A549 (cell line): ENCODE measurements around the gene NREP. TPM values are rescaled to one million over a fixed set of nuclear protein-coding genes. Genes with fewer than 3 reads are reported as not detected.
A peak's percentile ranks its signal among the peaks of the same experiment; 100 is the strongest.

Source experiments
- ATAC-seq, 2 experiments: fragments of 200-7000 bp in 1 of 2; fragments of >200 bp in 1 of 2; cut with Nextera tagmentation in 1 of 2; cut with Tn5 transposase in 1 of 2; 3 replicates each; pipeline versions ENCODE4 v1.8.0 to v1.9.1; 2018 to 2020; ENCODE audit warnings: mild to moderate bottlenecking in 1 of 2, moderate library complexity in 1 of 2
- CTCF ChIA-PET: fragments of 300-600 bp; sonication (Branson Sonifier 250); formaldehyde crosslinking; extraction: SDS; loops from one replicate; lab custom pipeline; 2021; ENCODE audit warnings: antibody characterized with exemption, inconsistent platforms; lab: Yijun Ruan, JAX
- POLR2A ChIA-PET: fragments of 350-600 bp; formaldehyde crosslinking; extraction: SDS; loops from one replicate; lab custom pipeline; 2021; ENCODE audit warnings: antibody characterized with exemption, inconsistent platforms; lab: Yijun Ruan, JAX
- DNase-seq, 2 experiments: peaks; one replicate each; pipeline versions ENCODE4 v3.0.0 to v3.0.0-alpha.2; 2011 to 2016; ENCODE audit warnings: low read depth in 1 of 2, low spot score in 1 of 2
- FAIRE-seq: peaks from 2 replicates; lab custom pipeline; 2011; peaks lifted over from hg19 to GRCh38; lab: Jason Lieb, UNC
- H3K27ac ChIP-seq, 2 experiments: fragments of >200 bp; sonication (Bioruptor Twin); formaldehyde crosslinking; 3 replicates each; pipeline ENCODE4 v1.5.1; 2016 to 2017
- H3K4me1 ChIP-seq: fragments of >200 bp; sonication (Bioruptor Twin); formaldehyde crosslinking; 3 replicates; pipeline ENCODE4 v1.6.1; 2016
- H3K4me2 ChIP-seq: fragments of >200 bp; sonication (Bioruptor Twin); formaldehyde crosslinking; 3 replicates; pipeline ENCODE4 v1.6.1; 2016
- H3K4me3 ChIP-seq: fragments of >200 bp; sonication (Bioruptor Twin); formaldehyde crosslinking; 3 replicates; pipeline ENCODE4 v1.5.1; 2016
- H3K9me3 ChIP-seq: fragments of >200 bp; sonication (Bioruptor Twin); formaldehyde crosslinking; 3 replicates; pipeline ENCODE4 v1.6.1; 2016
- BHLHE40 ChIP-seq: IDR thresholded peaks from 2 replicates; pipeline ENCODE4 v1.6.1; 2012; ENCODE audit warnings: low read depth, low read length, inconsistent platforms
- CHD2 ChIP-seq: fragments of 150-350 bp; IDR thresholded peaks from 2 replicates; pipeline ENCODE4 v1.6.1; 2014; ENCODE audit warnings: low read length; ENCODE audit not compliant: partially characterized antibody
- CHD4 ChIP-seq: fragments of 200-600 bp; sonication (generic); IDR thresholded peaks from 2 replicates; pipeline ENCODE4 v1.6.1; 2016; ENCODE audit warnings: antibody characterized with exemption, mild to moderate bottlenecking, borderline replicate concordance
- EHMT2 ChIP-seq: fragments of 200-600 bp; sonication (generic); IDR thresholded peaks from 2 replicates; pipeline ENCODE4 v1.6.1; 2016; ENCODE audit warnings: antibody characterized with exemption, low read depth, mild to moderate bottlenecking, moderate library complexity
- ESRRA ChIP-seq: fragments of 150-350 bp; IDR thresholded peaks from 2 replicates; pipeline ENCODE4 v1.6.1; 2014; ENCODE audit warnings: mild to moderate bottlenecking, low read length, borderline replicate concordance
- FOSB ChIP-seq: fragments of 250-450 bp; sonication (Bioruptor Pico); IDR thresholded peaks from 2 replicates; pipeline ENCODE4 v1.5.0; 2020; ENCODE audit warnings: mild to moderate bottlenecking, moderate library complexity
- FOSL2 ChIP-seq, 2 experiments: fragments of 450-650 bp in 1 of 2; fragments of >200 bp in 1 of 2; sonication (Bioruptor Twin) in 1 of 2; formaldehyde crosslinking; IDR thresholded peaks; 2 replicates each; pipeline versions ENCODE4 v1.5.0 to v1.6.1; 2016 to 2020; ENCODE audit warnings: mild to moderate bottlenecking in 1 of 2, moderate library complexity in 1 of 2
- GATA3 ChIP-seq: IDR thresholded peaks from 2 replicates; pipeline ENCODE4 v1.6.1; 2012; ENCODE audit warnings: borderline replicate concordance
- HOXB13 ChIP-seq: fragments of 250-450 bp; sonication (Bioruptor Pico); IDR thresholded peaks from 2 replicates; pipeline ENCODE4 v1.5.0; 2020; ENCODE audit warnings: low read depth, mild to moderate bottlenecking, moderate library complexity
- JUN ChIP-seq, 2 experiments: fragments of >200 bp; sonication (Bioruptor Twin); formaldehyde crosslinking; IDR thresholded peaks; 2 replicates in 1 of 2; 3 replicates in 1 of 2; pipeline ENCODE4 v1.6.1; 2016 to 2017
- JUNB ChIP-seq: fragments of >200 bp; sonication (Bioruptor Twin); formaldehyde crosslinking; IDR thresholded peaks from 2 replicates; pipeline ENCODE4 v1.6.1; 2016
- MAFK ChIP-seq: fragments of 450-650 bp; IDR thresholded peaks from 2 replicates; pipeline ENCODE4 v1.6.1; 2014; ENCODE audit not compliant: partially characterized antibody
- MYC ChIP-seq: IDR thresholded peaks from 2 replicates; pipeline ENCODE4 v1.6.1; 2012; ENCODE audit warnings: mild to moderate bottlenecking, inconsistent platforms, low read length, improper control_type of control experiment, borderline replicate concordance
- NPAS2 ChIP-seq: fragments of 250-450 bp; sonication (Bioruptor Pico); IDR thresholded peaks from 2 replicates; pipeline ENCODE4 v1.8.0; 2022; ENCODE audit warnings: mild to moderate bottlenecking, moderate library complexity, borderline replicate concordance
- NR3C1 ChIP-seq: fragments of >200 bp; sonication (Bioruptor Twin); formaldehyde crosslinking; IDR thresholded peaks from 3 replicates; pipeline ENCODE4 v1.6.1; 2017
- PHF8 ChIP-seq: fragments of 200-600 bp; sonication (generic); IDR thresholded peaks from 2 replicates; pipeline ENCODE4 v1.6.1; 2016; ENCODE audit warnings: low read depth, mild to moderate bottlenecking, antibody characterized with exemption, moderate library complexity, borderline replicate concordance
- POLR2A ChIP-seq: IDR thresholded peaks from 2 replicates; pipeline ENCODE4 v1.6.1; 2012; ENCODE audit warnings: mild to moderate bottlenecking, low read length
- RARB ChIP-seq: fragments of 250-450 bp; sonication (Bioruptor Pico); IDR thresholded peaks from 2 replicates; pipeline ENCODE4 v1.8.0; 2021; ENCODE audit warnings: mild to moderate bottlenecking, moderate library complexity
- RCOR1 ChIP-seq: fragments of 150-350 bp; IDR thresholded peaks from 2 replicates; pipeline ENCODE4 v1.6.1; 2014; ENCODE audit warnings: antibody characterized with exemption, low read length, low read depth
- RNF2 ChIP-seq: fragments of 200-600 bp; sonication (generic); IDR thresholded peaks from 2 replicates; pipeline ENCODE4 v1.6.1; 2016; ENCODE audit warnings: low read depth, mild to moderate bottlenecking, antibody characterized with exemption, moderate library complexity, borderline replicate concordance
- SMC3 ChIP-seq: fragments of >200 bp; sonication (Bioruptor Twin); formaldehyde crosslinking; IDR thresholded peaks from 3 replicates; pipeline ENCODE4 v1.6.1; 2018; ENCODE audit warnings: inconsistent platforms
- SREBF2 ChIP-seq: fragments of 450-650 bp; IDR thresholded peaks from 2 replicates; pipeline ENCODE4 v1.6.1; 2014; ENCODE audit warnings: mild to moderate bottlenecking, moderate library complexity
- TFCP2L1 ChIP-seq: fragments of 250-450 bp; sonication (Bioruptor Pico); IDR thresholded peaks from 2 replicates; pipeline ENCODE4 v1.5.0; 2021; ENCODE audit warnings: mild to moderate bottlenecking
- ZFP36 ChIP-seq: fragments of 450-650 bp; IDR thresholded peaks from 2 replicates; pipeline ENCODE4 v1.6.1; 2014; ENCODE audit warnings: borderline replicate concordance; ENCODE audit not compliant: partially characterized antibody
- ZNF302 ChIP-seq: fragments of 250-450 bp; sonication (Bioruptor Pico); IDR thresholded peaks from 2 replicates; pipeline ENCODE4 v1.9.0; 2021; ENCODE audit warnings: inconsistent platforms, mild to moderate bottlenecking, moderate library complexity
- WGBS: methylation state at CpG from one replicate; pipeline ENCODE4 v1.1.6; 2017; ENCODE audit errors: missing lambda C conversion rate; 5-methylcytosine and 5-hydroxymethylcytosine counted together
- polyA plus RNA-seq, 4 experiments: library from polyadenylated mRNA; depleted of rRNA in 3 of 4; stranded (reverse); fragments of >200 nt; fragmentation: RNase III in 1 of 4; extraction: RNeasy Plus Mini Kit Qiagen cat#74134 plus additional on column Dnase treatment in 1 of 4; gene quantifications; 2 replicates in 3 of 4; 3 replicates in 1 of 4; pipeline ENCODE4 v1.2.3, GENCODE V29; 2011 to 2017
- TF ChIP-seq, protein P1 (sequence below): fragments of 450-650 bp; IDR thresholded peaks from 2 replicates; pipeline ENCODE4 v1.6.1; 2014; ENCODE audit warnings: antibody characterized with exemption
- TF ChIP-seq, protein P2 (sequence below): fragments of >200 bp; sonication (Bioruptor Twin); formaldehyde crosslinking; IDR thresholded peaks from 3 replicates; pipeline ENCODE4 v1.6.1; 2016
- TF ChIP-seq, protein P3 (sequence below): fragments of 250-450 bp; sonication (Bioruptor Pico); IDR thresholded peaks from 2 replicates; pipeline ENCODE4 v1.5.0; 2021; ENCODE audit warnings: mild to moderate bottlenecking, moderate library complexity, borderline replicate concordance
- TF ChIP-seq, protein P4 (sequence below): fragments of >200 bp; sonication (Bioruptor Twin); formaldehyde crosslinking; IDR thresholded peaks from 2 replicates; pipeline ENCODE4 v1.6.1; 2016
- TF ChIP-seq, protein P5 (sequence below): IDR thresholded peaks from 2 replicates; pipeline ENCODE4 v1.6.1; 2012; ENCODE audit warnings: low read depth, borderline replicate concordance
- TF ChIP-seq, protein P6 (sequence below): IDR thresholded peaks from 2 replicates; pipeline ENCODE4 v1.6.1; 2012
- TF ChIP-seq, protein P7 (sequence below): IDR thresholded peaks from 2 replicates; pipeline ENCODE4 v1.6.1; 2012

The NREP gene
- polyA plus RNA-seq, 2 of the 4 experiments (the other 2 are of a cell fraction) = 8.7 to 28.1 TPM

DNA sequence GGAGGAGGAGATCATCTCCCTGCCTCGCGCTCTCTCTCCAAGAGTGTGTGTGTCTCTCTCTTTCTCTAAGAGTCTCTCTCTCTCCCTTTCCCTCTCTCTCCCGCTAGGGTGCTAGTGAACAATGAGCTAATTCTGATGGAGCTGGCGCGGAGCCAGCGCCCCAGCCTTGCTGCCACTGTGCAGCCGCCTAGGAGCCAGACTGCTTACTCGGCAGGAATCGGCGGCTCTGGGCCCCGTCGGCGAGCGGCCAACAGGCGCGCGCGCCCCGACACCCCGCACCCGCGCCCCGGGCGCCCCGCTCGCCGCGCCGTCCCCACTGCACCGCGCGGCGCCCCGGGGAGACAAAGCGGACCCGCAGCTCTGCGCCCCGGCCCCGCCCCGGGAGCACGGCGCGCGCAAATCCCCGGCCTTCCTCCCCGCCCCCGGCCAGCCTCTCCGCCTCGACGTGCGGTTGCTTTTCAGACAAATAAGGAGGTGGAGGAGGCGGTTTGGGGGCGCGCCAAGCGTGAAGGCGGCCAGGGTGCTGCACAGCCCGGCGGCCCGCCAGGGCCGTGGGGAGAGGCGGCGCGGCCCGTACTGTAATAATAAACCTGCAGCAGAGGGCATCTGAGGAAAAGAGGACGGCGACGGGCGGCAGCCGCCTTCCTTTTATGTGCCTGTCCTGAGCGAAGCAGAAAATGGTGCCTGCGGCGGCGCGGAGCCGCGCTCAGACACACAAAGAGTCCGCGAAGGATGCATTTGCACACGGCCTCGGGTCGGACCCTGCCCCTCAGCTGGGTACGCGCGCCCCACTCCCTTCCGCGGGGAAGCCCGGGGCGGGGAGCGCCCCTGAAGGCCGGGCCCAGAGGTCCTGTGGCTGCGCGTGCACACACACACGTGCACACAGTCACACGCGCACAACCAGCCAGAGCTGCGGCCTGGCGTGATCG, 625 bp upstream of the NREP start:
- Histone ChIP-seq H3K4me1 (peaks cover 6% of the 10 kb centered on the region; the same call in 2 of the 3 replicates), H3K27ac (peak overlapping the region; percentile 92 to 94), H3K4me2 (peak overlapping the region; percentile 93), H3K4me3 (peak overlapping the region; percentile 73), H3K9me3 (no peaks in the 10 kb centered on the region)
- ChIA-PET CTCF (interaction anchor here (0.6 to 2.0 kb wide), 6 partner anchors 9 to 226 kb away, joined by 3 to 7 read pairs (median 4); no protein-coding TSS in a partner anchor), POLR2A (interaction anchor here (0.5 to 2.0 kb wide), 18 partner anchors 8 to 1081 kb away, joined by 3 to 22 read pairs (median 4); no protein-coding TSS in a partner anchor)
- TF ChIP-seq NR3C1 = no peak
- TF ChIP-seq, protein P1, sequence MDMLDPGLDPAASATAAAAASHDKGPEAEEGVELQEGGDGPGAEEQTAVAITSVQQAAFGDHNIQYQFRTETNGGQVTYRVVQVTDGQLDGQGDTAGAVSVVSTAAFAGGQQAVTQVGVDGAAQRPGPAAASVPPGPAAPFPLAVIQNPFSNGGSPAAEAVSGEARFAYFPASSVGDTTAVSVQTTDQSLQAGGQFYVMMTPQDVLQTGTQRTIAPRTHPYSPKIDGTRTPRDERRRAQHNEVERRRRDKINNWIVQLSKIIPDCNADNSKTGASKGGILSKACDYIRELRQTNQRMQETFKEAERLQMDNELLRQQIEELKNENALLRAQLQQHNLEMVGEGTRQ = peak; percentile 42; the same call in 1 of the 2 replicates
- TF ChIP-seq RNF2 = no peak
- no peak for TF ChIP-seq RARB (CRISPR knock-in tag)
- no peak for TF ChIP-seq RCOR1
- peak; percentile 97 for TF ChIP-seq MAFK
- TF ChIP-seq ZFP36 = no peak
- TF ChIP-seq, protein P2, sequence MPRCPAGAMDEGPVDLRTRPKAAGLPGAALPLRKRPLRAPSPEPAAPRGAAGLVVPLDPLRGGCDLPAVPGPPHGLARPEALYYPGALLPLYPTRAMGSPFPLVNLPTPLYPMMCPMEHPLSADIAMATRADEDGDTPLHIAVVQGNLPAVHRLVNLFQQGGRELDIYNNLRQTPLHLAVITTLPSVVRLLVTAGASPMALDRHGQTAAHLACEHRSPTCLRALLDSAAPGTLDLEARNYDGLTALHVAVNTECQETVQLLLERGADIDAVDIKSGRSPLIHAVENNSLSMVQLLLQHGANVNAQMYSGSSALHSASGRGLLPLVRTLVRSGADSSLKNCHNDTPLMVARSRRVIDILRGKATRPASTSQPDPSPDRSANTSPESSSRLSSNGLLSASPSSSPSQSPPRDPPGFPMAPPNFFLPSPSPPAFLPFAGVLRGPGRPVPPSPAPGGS = peak; percentile 68; the same call in 2 of the 3 replicates
- no peak for TF ChIP-seq EHMT2
- TF ChIP-seq, protein P3, sequence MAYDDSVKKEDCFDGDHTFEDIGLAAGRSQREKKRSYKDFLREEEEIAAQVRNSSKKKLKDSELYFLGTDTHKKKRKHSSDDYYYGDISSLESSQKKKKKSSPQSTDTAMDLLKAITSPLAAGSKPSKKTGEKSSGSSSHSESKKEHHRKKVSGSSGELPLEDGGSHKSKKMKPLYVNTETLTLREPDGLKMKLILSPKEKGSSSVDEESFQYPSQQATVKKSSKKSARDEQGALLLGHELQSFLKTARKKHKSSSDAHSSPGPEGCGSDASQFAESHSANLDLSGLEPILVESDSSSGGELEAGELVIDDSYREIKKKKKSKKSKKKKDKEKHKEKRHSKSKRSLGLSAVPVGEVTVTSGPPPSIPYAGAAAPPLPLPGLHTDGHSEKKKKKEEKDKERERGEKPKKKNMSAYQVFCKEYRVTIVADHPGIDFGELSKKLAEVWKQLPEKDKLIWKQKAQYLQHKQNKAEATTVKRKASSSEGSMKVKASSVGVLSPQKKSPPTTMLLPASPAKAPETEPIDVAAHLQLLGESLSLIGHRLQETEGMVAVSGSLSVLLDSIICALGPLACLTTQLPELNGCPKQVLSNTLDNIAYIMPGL = peak; percentile 55; the same call in 1 of the 2 replicates
- TF ChIP-seq, protein P4, sequence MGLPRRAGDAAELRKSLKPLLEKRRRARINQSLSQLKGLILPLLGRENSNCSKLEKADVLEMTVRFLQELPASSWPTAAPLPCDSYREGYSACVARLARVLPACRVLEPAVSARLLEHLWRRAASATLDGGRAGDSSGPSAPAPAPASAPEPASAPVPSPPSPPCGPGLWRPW = no peak
- TF ChIP-seq FOSL2 (IDR thresholded peaks at IDR 0.05) = no peak
- peak; percentile 14; the same call in 1 of the 2 replicates for TF ChIP-seq FOSL2 (CRISPR knock-in tag; IDR thresholded peaks at IDR 0.05)
- TF ChIP-seq, protein P5, sequence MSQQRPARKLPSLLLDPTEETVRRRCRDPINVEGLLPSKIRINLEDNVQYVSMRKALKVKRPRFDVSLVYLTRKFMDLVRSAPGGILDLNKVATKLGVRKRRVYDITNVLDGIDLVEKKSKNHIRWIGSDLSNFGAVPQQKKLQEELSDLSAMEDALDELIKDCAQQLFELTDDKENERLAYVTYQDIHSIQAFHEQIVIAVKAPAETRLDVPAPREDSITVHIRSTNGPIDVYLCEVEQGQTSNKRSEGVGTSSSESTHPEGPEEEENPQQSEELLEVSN = peak; percentile 49; the same call in 1 of the 2 replicates
- 0 out of 2 replicates have a peak, but pooled peaks have one; percentile 30 for TF ChIP-seq GATA3
- TF ChIP-seq JUN (IDR thresholded peaks at IDR 0.05) = peak; percentile 62 to 67; a peak in 3 of 5 replicates
- peak; percentile 62 for TF ChIP-seq POLR2A
- TF ChIP-seq CHD4 = no peak
- TF ChIP-seq, protein P6, sequence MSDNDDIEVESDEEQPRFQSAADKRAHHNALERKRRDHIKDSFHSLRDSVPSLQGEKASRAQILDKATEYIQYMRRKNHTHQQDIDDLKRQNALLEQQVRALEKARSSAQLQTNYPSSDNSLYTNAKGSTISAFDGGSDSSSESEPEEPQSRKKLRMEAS = peak; percentile 91
- TF ChIP-seq HOXB13 (CRISPR knock-in tag) = no peak
- no peak for TF ChIP-seq ESRRA
- TF ChIP-seq SMC3 = peak; percentile 20; the same call in 2 of the 3 replicates
- no peak for TF ChIP-seq SREBF2
- no peak for TF ChIP-seq ZNF302 (CRISPR knock-in tag)
- TF ChIP-seq TFCP2L1 (CRISPR knock-in tag) = no peak
- peak; percentile 69 for TF ChIP-seq MYC
- no peak for TF ChIP-seq CHD2
- TF ChIP-seq, protein P7, sequence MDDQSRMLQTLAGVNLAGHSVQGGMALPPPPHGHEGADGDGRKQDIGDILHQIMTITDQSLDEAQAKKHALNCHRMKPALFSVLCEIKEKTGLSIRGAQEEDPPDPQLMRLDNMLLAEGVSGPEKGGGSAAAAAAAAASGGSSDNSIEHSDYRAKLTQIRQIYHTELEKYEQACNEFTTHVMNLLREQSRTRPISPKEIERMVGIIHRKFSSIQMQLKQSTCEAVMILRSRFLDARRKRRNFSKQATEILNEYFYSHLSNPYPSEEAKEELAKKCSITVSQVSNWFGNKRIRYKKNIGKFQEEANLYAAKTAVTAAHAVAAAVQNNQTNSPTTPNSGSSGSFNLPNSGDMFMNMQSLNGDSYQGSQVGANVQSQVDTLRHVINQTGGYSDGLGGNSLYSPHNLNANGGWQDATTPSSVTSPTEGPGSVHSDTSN = 0 out of 2 replicates have a peak, but pooled peaks have one; percentile 19
- TF ChIP-seq FOSB (CRISPR knock-in tag) = no peak
- TF ChIP-seq JUNB = no peak
- peak; percentile 56 for TF ChIP-seq NPAS2 (CRISPR knock-in tag)
- TF ChIP-seq BHLHE40 = peak; percentile 73; the same call in 1 of the 2 replicates
- TF ChIP-seq PHF8 = peak; percentile 52; the same call in 1 of the 2 replicates
- DNase-seq = peak; percentile 70 to 91
- no peak for FAIRE-seq
- peak; percentile 89 to 91 for ATAC-seq
- 3% methylated on average over 39 of the region's 98 CpGs for WGBS
